ENCODE data around the gene CHMP2A. TPM values are rescaled to one million over a fixed set of nuclear protein-coding genes. Genes with fewer than 3 reads are reported as not detected.

CHMP2A gene
- total and polyA plus RNA-seq, 2 of the 13 experiments (the other 11 are each of a cell fraction or from before 2014, with no cell fraction given) = 49.7 to 55.0 TPM

DNA sequence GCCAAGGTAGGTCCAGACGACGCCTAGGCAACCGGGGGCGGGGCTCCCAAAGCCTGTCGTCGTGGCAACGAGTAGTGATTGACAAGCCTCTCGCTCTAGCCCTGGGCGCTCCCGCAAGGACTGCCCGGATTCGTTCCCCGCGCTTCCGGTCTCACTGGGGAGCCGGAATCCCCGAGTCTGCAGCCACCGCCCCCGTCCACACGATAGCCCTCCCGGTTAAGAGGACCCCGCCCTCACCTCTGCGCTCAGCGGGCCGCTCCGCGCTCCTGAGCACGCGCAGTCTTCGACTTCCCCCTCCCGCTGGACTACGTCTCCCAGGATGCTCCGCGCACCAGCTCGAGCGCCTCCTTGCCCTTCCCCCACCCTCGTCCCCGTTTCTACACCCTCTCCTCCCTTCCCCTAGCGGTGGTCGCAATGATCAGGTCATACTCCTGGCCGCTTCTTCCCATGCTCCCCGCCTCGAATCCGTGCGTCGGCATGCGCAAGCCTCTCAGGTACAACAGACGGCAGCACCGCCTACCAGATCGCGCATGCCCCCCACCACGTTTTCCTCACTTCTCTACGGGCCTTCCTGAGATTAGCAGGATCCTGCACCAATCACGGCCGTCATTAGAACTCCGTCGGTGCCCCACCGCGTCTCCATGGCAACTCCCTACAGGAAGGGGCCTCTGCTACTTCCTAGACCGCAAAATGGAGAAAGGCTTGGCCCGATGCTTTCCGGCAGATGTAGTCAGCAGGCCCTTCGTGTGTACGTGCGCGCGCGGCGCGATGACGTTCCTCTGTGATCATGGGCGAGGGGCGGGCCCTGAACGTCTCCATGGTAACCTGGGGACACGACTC is 18.1 kb upstream of the CHMP2A start, which contains the start of gene MZF1 (continued):
- TF ChIP-seq ZNF772 (CRISPR knock-in tag; IDR thresholded peaks at IDR 0.05) (peak; percentile 44), XBP1 (CRISPR knock-in tag; IDR thresholded peaks at IDR 0.05) (no peak), HDAC1 (CRISPR knock-in tag; IDR thresholded peaks at IDR 0.05) (peak; percentile 95; the same call in 1 of the 2 replicates), EP300 (IDR thresholded peaks at IDR 0.05; ENCODE audit: low read depth in 2 of 2, low read length in 2 of 2) (peak in 1 of 2 experiments; percentile 44; a peak in 1 of 4 replicates), EP300 (CRISPR knock-in tag; IDR thresholded peaks at IDR 0.05; ENCODE audit: borderline replicate concordance) (peak; percentile 65), MZF1 (CRISPR knock-in tag; IDR thresholded peaks at IDR 0.05; ENCODE audit: borderline replicate concordance) (peak; percentile 34; the same call in 1 of the 2 replicates), ZNF629 (CRISPR knock-in tag; conservative IDR thresholded peaks at IDR 0.05) (no peak), ZNF136 (CRISPR knock-in tag; IDR thresholded peaks at IDR 0.05; ENCODE audit: low read depth) (peak; percentile 64; the same call in 1 of the 2 replicates), ZNF468 (CRISPR knock-in tag; IDR thresholded peaks at IDR 0.05) (no peak), MIER3 (CRISPR knock-in tag; IDR thresholded peaks at IDR 0.05; ENCODE audit: borderline replicate concordance) (peak; percentile 64; the same call in 1 of the 2 replicates), ATM (IDR thresholded peaks at IDR 0.05; ENCODE audit: borderline replicate concordance) (no peak), AGO2 (optimal IDR thresholded peaks at IDR 0.05; ENCODE audit: low read depth, low read length) (peak; percentile 92), SAFB2 (CRISPR knock-in tag; IDR thresholded peaks at IDR 0.05; ENCODE audit: borderline replicate concordance, low read depth) (peak; percentile 90; the same call in 1 of the 2 replicates), NFKB2 (CRISPR knock-in tag; IDR thresholded peaks at IDR 0.05; ENCODE audit: borderline replicate concordance) (peak; percentile 60; the same call in 1 of the 2 replicates), ZC3H13 (CRISPR knock-in tag; IDR thresholded peaks at IDR 0.05) (peak; percentile 93), RBM22 (optimal IDR thresholded peaks at IDR 0.05; ENCODE audit: low read length) (peak; percentile 100), ZBTB10 (CRISPR knock-in tag; IDR thresholded peaks at IDR 0.05; ENCODE audit: borderline replicate concordance) (no peak), ZNF549 (CRISPR knock-in tag; IDR thresholded peaks at IDR 0.05) (no peak), ZNF652 (CRISPR knock-in tag; IDR thresholded peaks at IDR 0.05; ENCODE audit: borderline replicate concordance, low read depth) (no peak), IKZF4 (CRISPR knock-in tag; IDR thresholded peaks at IDR 0.05; ENCODE audit: borderline replicate concordance, low read depth, not compliant biosample characterization) (peak; percentile 67), HNF1B (CRISPR knock-in tag; IDR thresholded peaks at IDR 0.05) (peak; percentile 73; the same call in 1 of the 2 replicates), NR1H2 (CRISPR knock-in tag; IDR thresholded peaks at IDR 0.05; ENCODE audit: borderline replicate concordance, low read depth) (no peak)
- TF ChIP-seq, protein P1, sequence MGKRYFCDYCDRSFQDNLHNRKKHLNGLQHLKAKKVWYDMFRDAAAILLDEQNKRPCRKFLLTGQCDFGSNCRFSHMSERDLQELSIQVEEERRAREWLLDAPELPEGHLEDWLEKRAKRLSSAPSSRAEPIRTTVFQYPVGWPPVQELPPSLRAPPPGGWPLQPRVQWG (CRISPR knock-in tag; IDR thresholded peaks at IDR 0.05; ENCODE audit: borderline replicate concordance, low read depth) = no peak
- TF ChIP-seq, protein P2, sequence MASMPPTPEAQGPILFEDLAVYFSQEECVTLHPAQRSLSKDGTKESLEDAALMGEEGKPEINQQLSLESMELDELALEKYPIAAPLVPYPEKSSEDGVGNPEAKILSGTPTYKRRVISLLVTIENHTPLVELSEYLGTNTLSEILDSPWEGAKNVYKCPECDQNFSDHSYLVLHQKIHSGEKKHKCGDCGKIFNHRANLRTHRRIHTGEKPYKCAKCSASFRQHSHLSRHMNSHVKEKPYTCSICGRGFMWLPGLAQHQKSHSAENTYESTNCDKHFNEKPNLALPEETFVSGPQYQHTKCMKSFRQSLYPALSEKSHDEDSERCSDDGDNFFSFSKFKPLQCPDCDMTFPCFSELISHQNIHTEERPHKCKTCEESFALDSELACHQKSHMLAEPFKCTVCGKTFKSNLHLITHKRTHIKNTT (CRISPR knock-in tag; IDR thresholded peaks at IDR 0.05) = no peak
